K562 (cell line): ENCODE results near the gene TARS3. TPM values are rescaled to one million over a fixed set of nuclear protein-coding genes. Genes with fewer than 3 reads are reported as not detected.

Experiments
- ATAC-seq: fragments of 200-7000 bp; cut with Tn5 transposase; 3 replicates; pipeline ENCODE4 v1.9.1; 2020; ENCODE audit warnings: moderate library complexity
- BruUV-seq: library from RNA; stranded (reverse); fragments of 400-500 nt; replicated peaks from 2 replicates; lab custom pipeline; 2021; lab: Mats Ljungman, UMichigan
- CTCF ChIA-PET: fragments of 300-600 bp; formaldehyde crosslinking; extraction: SDS; loops from one replicate; lab custom pipeline; 2021; ENCODE audit warnings: low intra/inter-chr PET ratio; lab: Yijun Ruan, JAX
- POLR2A ChIA-PET: fragments of 300-600, 350-650 bp; sonication (Branson Sonifier 250); formaldehyde crosslinking; extraction: SDS; loops from one replicate; lab custom pipeline; 2021; ENCODE audit warnings: antibody characterized with exemption, inconsistent platforms; lab: Yijun Ruan, JAX
- DNase-seq, 4 experiments: peaks; one replicate each; pipeline versions ENCODE4 v3.0.0 to v3.0.0-alpha.2; 2011 to 2018; ENCODE audit warnings: low spot score in 3 of 4, mixed read lengths in 3 of 4; ENCODE audit errors: extremely low read depth in 1 of 4
- FAIRE-seq: peaks from 2 replicates; lab custom pipeline; 2011; peaks lifted over from hg19 to GRCh38; lab: Jason Lieb, UNC
- H2AFZ ChIP-seq: 2 replicates; pipeline ENCODE4 v1.6.0; 2011; ENCODE audit warnings: low read depth, low read length, control low read depth, inconsistent platforms
- H3K27ac ChIP-seq: fragments of 200-600 bp; 3 replicates; pipeline ENCODE4 v1.8.0; 2011; ENCODE audit warnings: low read depth, mild to moderate bottlenecking, control low read depth, inconsistent platforms, low read length, moderate library complexity, mixed read lengths; ENCODE audit errors: extremely low read depth
- H3K27me3 ChIP-seq, 2 experiments: fragments of 300-600 bp in 1 of 2; 2 replicates in 1 of 2; 3 replicates in 1 of 2; pipeline versions ENCODE4 v1.6.0 to v1.8.0; 2011; ENCODE audit warnings: inconsistent platforms in 2 of 2, low read length in 2 of 2, mild to moderate bottlenecking in 1 of 2, mixed read lengths in 1 of 2, moderate library complexity in 1 of 2; ENCODE audit not compliant: control insufficient read depth in 2 of 2, insufficient read depth in 2 of 2
- H3K36me3 ChIP-seq: fragments of 300-600 bp; 3 replicates; pipeline ENCODE4 v1.8.0; 2011; ENCODE audit warnings: mild to moderate bottlenecking, low read length, inconsistent platforms; ENCODE audit not compliant: control insufficient read depth, insufficient read depth
- H3K4me1 ChIP-seq, 2 experiments: fragments of 200-600 bp in 1 of 2; replicated peaks in 1 of 2; 2 replicates in 1 of 2; 3 replicates in 1 of 2; pipeline versions ENCODE4 v1.5.1 to v1.8.0; 2011; ENCODE audit warnings: inconsistent platforms in 2 of 2, low read length in 2 of 2, mild to moderate bottlenecking in 1 of 2, mixed read lengths in 1 of 2, moderate library complexity in 1 of 2; ENCODE audit not compliant: control insufficient read depth in 2 of 2, insufficient read depth in 2 of 2
- H3K4me2 ChIP-seq: 2 replicates; pipeline ENCODE4 v1.6.1; 2011; ENCODE audit warnings: low read length, control low read depth, inconsistent platforms, mixed read lengths; ENCODE audit not compliant: insufficient read depth
- H3K4me3 ChIP-seq: fragments of 200-600 bp; sonication (generic), shearing (Covaris generic); 2 replicates; pipeline ENCODE4 v1.5.1; 2016; ENCODE audit warnings: control low read depth, inconsistent platforms
- H3K79me2 ChIP-seq: fragments of 200-600 bp; 3 replicates; pipeline ENCODE4 v1.8.0; 2011; ENCODE audit warnings: low read length, inconsistent platforms; ENCODE audit not compliant: control insufficient read depth, insufficient read depth
- H3K9ac ChIP-seq, 2 experiments: 2 replicates each; pipeline versions ENCODE4 v1.6.0 to v1.6.1; 2011; ENCODE audit warnings: low read depth in 2 of 2, low read length in 2 of 2, control low read depth in 1 of 2, inconsistent platforms in 1 of 2, mild to moderate bottlenecking in 1 of 2, mixed read lengths in 1 of 2; ENCODE audit not compliant: insufficient read depth in 1 of 2
- H3K9me1 ChIP-seq: one replicate; pipeline ENCODE4 v1.6.0; 2011; ENCODE audit warnings: inconsistent platforms, mild to moderate bottlenecking, low read length, moderate library complexity; ENCODE audit not compliant: control insufficient read depth, insufficient read depth
- H3K9me3 ChIP-seq: replicated peaks from 2 replicates; pipeline ENCODE4 v1.5.1; 2011; ENCODE audit warnings: low read depth, low read length, inconsistent platforms; ENCODE audit not compliant: control insufficient read depth, insufficient read depth
- H4K20me1 ChIP-seq: replicated peaks from 2 replicates; pipeline ENCODE4 v1.6.1; 2011; ENCODE audit warnings: low read length, inconsistent platforms, mixed read lengths; ENCODE audit not compliant: control insufficient read depth, insufficient read depth
- HEY1 ChIP-seq: fragments of 250-450 bp; sonication (Bioruptor Pico); IDR thresholded peaks from 2 replicates; pipeline ENCODE4 v1.5.0; 2020; ENCODE audit warnings: mild to moderate bottlenecking, moderate library complexity, borderline replicate concordance
- NUFIP1 ChIP-seq: fragments of 450-650 bp; IDR thresholded peaks from 2 replicates; pipeline ENCODE4 v1.6.1; 2018; ENCODE audit not compliant: partially characterized antibody
- RB1 ChIP-seq: fragments of 450-650 bp; IDR thresholded peaks from 2 replicates; pipeline ENCODE4 v1.6.1; 2017; ENCODE audit warnings: low read depth, mild to moderate bottlenecking
- RNF2 ChIP-seq: sonication (generic); IDR thresholded peaks from 2 replicates; pipeline ENCODE4 v1.6.1; 2016
- SNRNP70 ChIP-seq: fragments of 200-400 bp; formaldehyde crosslinking; optimal IDR thresholded peaks from 2 replicates; pipeline ENCODE3; 2017; ENCODE audit warnings: low read depth, low read length
- SRSF7 ChIP-seq: fragments of 200-400 bp; formaldehyde crosslinking; optimal IDR thresholded peaks from 2 replicates; pipeline ENCODE3; 2017; ENCODE audit warnings: mild to moderate bottlenecking, low read depth, low read length
- TCFL5 ChIP-seq: fragments of 250-450 bp; sonication (Bioruptor Pico); conservative IDR thresholded peaks from 2 replicates; pipeline ENCODE4 v1.6.1; 2021; ENCODE audit warnings: mild to moderate bottlenecking, moderate library complexity, matching md5 sums
- TFAM ChIP-seq: fragments of 250-450 bp; sonication (Bioruptor Pico); conservative IDR thresholded peaks from 2 replicates; pipeline ENCODE4 v1.5.0; 2021; ENCODE audit warnings: mild to moderate bottlenecking, moderate library complexity
- ZNF23 ChIP-seq: fragments of 250-450 bp; sonication (Bioruptor Pico); IDR thresholded peaks from 2 replicates; pipeline ENCODE4 v1.4.0; 2020; ENCODE audit warnings: mild to moderate bottlenecking
- WGBS: fragments of 100-300 bp; shearing (Covaris generic); methylation state at CpG from one replicate; pipeline ENCODE4 v1.1.6; 2016; ENCODE audit warnings: low coverage, mixed read lengths; ENCODE audit not compliant: insufficient coverage; ENCODE audit errors: missing lambda C conversion rate; 5-methylcytosine and 5-hydroxymethylcytosine counted together
- in situ Hi-C: fragments of 300-500 bp; cut with MboI; formaldehyde crosslinking; loops from 4 replicates; pipeline ENCODE4 v1.15.0; 2018; ENCODE audit warnings: inconsistent platforms, mixed read lengths
- intact Hi-C: fragments of 100-400 bp; cut with micrococcal nuclease; formaldehyde crosslinking; loops from 2 replicates; pipeline ENCODE4 v1.14.2; 2022
- polyA plus RNA-seq, 8 experiments: library from polyadenylated mRNA; depleted of rRNA in 4 of 8; stranded (reverse) in 5 of 8; unstranded in 3 of 8; fragments of >200 nt; fragmentation: Nextera tagmentation in 2 of 8; fragmentation: Illumina TruSeq in 1 of 8; extraction: Ambion mirVana in 2 of 8; extraction: Trizol in 1 of 8; gene quantifications; 2 replicates each; pipeline versions ENCODE4 v1.2.1 to v1.2.3, GENCODE V29; 2011 to 2014; ENCODE audit warnings: inconsistent platforms in 1 of 8, missing spikeins in 1 of 8
- total RNA-seq, 7 experiments: library from RNA; depleted of rRNA in 6 of 7; stranded (reverse); fragments of >200 nt in 6 of 7; fragmentation: Illumina TruSeq in 2 of 7; extraction: Trizol in 2 of 7; gene quantifications; 2 replicates each; pipeline versions ENCODE4 v1.2.1 to v1.2.3, GENCODE V29; 2011 to 2021; ENCODE audit warnings: low replicate concordance in 1 of 7
- TF ChIP-seq, protein P1 (sequence below): fragments of 150-350 bp; conservative IDR thresholded peaks from 2 replicates; pipeline ENCODE4 v1.6.1; 2014; ENCODE audit warnings: low read length
- TF ChIP-seq, protein P2 (sequence below): conservative IDR thresholded peaks from 2 replicates; pipeline ENCODE4 v1.6.1; 2011; ENCODE audit warnings: low read depth, mild to moderate bottlenecking, low read length; ENCODE audit not compliant: control insufficient read depth

The TARS3 gene
- total and polyA plus RNA-seq, 9 of the 15 experiments (the other 6 are each of a cell fraction or from before 2014, with no cell fraction given), result 2.1 to 14.7 (median 9.8) TPM

DNA sequence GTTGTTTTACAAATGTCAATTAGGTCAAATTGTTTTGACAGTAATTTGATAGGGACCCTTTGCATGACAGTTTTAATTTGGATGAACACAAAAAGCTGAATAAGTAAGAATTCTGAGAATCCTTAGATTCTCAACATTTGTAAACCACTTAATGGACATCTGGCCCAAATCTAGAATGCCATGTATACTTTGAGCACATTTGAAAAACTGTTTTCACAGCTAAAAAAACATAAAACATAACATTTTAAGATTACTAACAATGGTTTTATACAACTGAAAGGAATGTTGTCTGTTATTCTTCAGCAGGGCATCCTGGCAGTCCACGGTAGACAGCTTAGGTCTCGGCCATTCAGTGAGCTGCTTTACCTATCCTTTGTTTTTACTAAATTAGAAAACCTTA is 37.6 kb downstream of the TARS3 start:
- FAIRE-seq, result no peak
- no peaks in the 10 kb centered on the region for H3K4me1 ChIP-seq
- ATAC-seq, result no peak
- no peak overlapping the region for H2AFZ ChIP-seq
- BruUV-seq, result no TSS peak
- no peaks in the 10 kb centered on the region for H3K9me1 ChIP-seq
- in situ Hi-C loops (no loop called here), intact Hi-C loops (no loop called here)
- H3K9ac ChIP-seq, result no peak overlapping the region
- ChIA-PET POLR2A (interaction anchor here (1.2 kb wide), 1 partner anchor 19 kb away, joined by 3 read pairs; no protein-coding TSS in a partner anchor), CTCF (no interaction called here)
- DNase-seq, result no peak
- H3K27ac ChIP-seq, result no peak overlapping the region
- WGBS, result 88% methylated on average over 2 of the region's 2 CpGs
- H3K27me3 ChIP-seq, result no peaks in the 10 kb centered on the region
- H3K36me3 ChIP-seq, result peaks cover 26% of the 10 kb centered on the region
- H3K9me3 ChIP-seq, result no peaks in the 10 kb centered on the region
- H3K4me3 ChIP-seq, result no peak overlapping the region
- no peaks in the 10 kb centered on the region for H3K79me2 ChIP-seq
- H4K20me1 ChIP-seq, result no peaks in the 10 kb centered on the region
- no peak overlapping the region for H3K4me2 ChIP-seq
- TF ChIP-seq RB1, result no peak
- no peak for TF ChIP-seq ZNF23 (CRISPR knock-in tag)
- no peak for TF ChIP-seq TFAM (CRISPR knock-in tag)
- no peak for TF ChIP-seq SRSF7
- TF ChIP-seq RNF2, result no peak
- TF ChIP-seq, protein P1, sequence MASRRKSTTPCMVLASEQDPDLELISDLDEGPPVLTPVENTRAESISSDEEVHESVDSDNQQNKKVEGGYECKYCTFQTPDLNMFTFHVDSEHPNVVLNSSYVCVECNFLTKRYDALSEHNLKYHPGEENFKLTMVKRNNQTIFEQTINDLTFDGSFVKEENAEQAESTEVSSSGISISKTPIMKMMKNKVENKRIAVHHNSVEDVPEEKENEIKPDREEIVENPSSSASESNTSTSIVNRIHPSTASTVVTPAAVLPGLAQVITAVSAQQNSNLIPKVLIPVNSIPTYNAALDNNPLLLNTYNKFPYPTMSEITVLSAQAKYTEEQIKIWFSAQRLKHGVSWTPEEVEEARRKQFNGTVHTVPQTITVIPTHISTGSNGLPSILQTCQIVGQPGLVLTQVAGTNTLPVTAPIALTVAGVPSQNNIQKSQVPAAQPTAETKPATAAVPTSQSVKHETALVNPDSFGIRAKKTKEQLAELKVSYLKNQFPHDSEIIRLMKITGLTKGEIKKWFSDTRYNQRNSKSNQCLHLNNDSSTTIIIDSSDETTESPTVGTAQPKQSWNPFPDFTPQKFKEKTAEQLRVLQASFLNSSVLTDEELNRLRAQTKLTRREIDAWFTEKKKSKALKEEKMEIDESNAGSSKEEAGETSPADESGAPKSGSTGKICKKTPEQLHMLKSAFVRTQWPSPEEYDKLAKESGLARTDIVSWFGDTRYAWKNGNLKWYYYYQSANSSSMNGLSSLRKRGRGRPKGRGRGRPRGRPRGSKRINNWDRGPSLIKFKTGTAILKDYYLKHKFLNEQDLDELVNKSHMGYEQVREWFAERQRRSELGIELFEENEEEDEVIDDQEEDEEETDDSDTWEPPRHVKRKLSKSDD, result no peak
- TF ChIP-seq SNRNP70, result no peak
- no peak for TF ChIP-seq HEY1 (CRISPR knock-in tag)
- no peak for TF ChIP-seq TCFL5 (CRISPR knock-in tag)
- TF ChIP-seq NUFIP1, result no peak
- TF ChIP-seq, protein P2, sequence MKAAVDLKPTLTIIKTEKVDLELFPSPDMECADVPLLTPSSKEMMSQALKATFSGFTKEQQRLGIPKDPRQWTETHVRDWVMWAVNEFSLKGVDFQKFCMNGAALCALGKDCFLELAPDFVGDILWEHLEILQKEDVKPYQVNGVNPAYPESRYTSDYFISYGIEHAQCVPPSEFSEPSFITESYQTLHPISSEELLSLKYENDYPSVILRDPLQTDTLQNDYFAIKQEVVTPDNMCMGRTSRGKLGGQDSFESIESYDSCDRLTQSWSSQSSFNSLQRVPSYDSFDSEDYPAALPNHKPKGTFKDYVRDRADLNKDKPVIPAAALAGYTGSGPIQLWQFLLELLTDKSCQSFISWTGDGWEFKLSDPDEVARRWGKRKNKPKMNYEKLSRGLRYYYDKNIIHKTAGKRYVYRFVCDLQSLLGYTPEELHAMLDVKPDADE, result no peak
